GM21447 (cell line): ENCODE measurements around the gene ACOT9.
"Not testable (repeated sequence)": the region's sequence is repeated elsewhere in the genome, so short reads cannot be mapped to it uniquely, and the experiment has no call there.

Experiments
- ATAC-seq: cut with Tn5 transposase; IDR thresholded peaks from one replicate; pipeline ENCODE4 v1.9.1; 2021; ENCODE audit not compliant: unreplicated experiment

The ACOT9 gene

DNA sequence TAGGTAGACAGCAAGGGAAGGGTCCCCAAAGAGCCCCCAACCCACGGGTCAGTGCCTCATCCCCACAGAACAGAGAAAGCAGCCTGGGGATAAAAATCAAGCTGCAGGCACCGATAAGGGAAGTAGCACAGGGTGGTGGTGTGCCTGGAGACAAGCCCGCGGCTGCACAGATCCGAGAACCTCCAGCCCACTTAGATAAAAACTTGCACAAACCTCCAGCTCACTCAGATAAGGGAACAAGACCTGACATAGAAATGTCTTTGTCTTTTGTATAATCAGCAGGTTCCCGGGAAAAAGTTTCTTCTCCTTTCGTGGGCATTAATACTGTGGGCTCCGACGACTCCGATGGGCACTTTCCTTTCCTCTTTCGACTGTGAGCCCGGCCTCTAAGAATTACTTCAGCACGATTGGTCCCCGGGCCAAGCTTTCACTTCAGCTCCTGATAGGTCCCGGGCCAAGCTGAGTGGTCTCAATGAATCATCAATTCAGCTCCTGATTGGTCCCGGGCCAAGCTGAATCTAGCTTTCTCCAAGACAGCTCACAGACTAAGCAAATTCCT is 43.4 kb downstream of the ACOT9 start:
- ATAC-seq, result peak; percentile 83

- ATAC-seq, result no peak
Measured at GRCh38 chrX:23694606-23695005, 48.5 kb downstream of the ACOT9 start.

DNA sequence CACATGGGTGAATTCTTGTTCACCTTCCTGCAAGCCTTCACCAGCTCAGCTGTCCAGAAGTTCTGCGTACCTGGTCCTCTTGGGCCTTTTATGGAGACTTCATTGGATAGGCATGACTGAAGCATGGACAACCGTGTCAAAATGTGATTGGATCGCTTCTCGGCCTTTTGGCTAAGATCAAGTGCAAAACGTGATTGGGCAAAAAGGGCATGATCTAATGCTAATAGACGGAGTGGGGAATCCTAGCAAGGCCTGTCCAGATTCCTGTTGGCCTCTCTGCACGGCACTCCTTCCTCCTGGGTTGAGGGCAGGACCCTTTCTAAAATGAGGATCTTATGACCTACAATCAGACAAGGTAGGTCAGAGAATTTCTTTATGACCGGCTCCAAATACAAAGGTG is 50.9 kb downstream of the ACOT9 start:
- ATAC-seq, result no peak

DNA sequence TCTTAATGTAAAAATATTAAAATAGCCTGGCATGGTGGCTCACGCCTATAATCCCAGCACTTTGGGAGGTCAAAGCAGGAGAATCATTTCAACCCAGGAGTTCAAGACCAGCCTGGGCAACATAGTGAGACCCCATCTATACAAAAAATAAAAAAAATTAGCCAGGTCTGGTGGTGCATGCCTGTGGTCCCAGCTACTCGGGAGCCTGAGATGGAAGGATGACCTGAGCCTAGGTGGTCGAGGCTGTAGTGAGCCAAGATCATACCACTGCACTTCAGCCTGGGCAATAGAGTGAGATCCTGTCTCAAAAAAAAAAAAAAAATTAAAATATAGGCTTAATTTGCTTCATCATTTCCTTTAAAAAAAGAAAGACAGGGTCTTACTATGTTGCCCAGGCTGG is 66.6 kb downstream of the ACOT9 start:
- not testable (repeated sequence) for ATAC-seq

- ATAC-seq, result no peak
Measured at GRCh38 chrX:23673108-23673507, 70.0 kb downstream of the ACOT9 start.

GRCh38 chrX:23670528-23670927 is 72.5 kb downstream of the ACOT9 start:
- no peak for ATAC-seq

GRCh38 chrX:23668335-23668734 is 74.7 kb downstream of the ACOT9 start:
- ATAC-seq, result peak; percentile 50

DNA sequence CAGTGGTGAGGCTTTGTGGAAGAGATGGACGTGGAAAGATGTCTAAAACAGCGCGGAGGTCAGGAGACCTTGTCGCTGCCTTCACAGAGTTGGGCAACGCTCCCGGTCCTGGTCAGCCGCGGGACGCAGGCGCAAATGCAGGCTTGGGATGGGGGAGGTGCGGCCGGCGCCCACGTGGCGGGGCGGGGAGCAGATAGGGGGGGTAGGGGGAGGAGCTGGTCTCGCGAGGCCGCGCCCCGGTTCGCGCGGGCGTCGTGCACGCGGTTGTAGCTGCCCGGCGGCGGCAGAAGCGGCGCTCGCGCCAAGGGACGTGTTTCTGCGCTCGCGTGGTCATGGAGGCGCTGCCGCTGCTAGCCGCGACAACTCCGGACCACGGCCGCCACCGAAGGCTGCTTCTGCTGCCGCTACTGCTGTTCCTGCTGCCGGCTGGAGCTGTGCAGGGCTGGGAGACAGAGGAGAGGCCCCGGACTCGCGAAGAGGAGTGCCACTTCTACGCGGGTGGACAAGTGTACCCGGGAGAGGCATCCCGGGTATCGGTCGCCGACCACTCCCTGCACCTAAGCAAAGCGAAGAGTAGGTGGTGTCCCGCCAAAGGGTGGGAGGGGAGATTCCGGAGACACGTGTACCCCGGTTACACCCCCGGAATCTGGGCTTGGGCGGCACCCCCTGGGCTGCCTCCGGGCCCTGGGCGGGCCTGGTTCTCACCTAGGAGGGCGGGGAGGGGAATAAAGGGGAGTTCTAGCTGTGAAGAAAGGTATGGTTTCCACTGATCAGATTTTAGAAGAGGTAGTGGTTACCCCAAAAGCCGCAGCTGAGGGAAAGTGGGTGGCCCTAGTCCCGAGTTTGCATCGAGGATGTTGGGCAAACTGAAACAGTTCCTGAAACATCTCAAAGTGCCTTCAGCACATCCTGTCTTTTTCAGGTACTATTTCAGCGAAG is 75.6 kb downstream of the ACOT9 start, which contains the start of gene PRDX4:
PRDX4 (plus strand) TSS at position 255 of the 939 bp plus-strand sequence; CDS start at position 333, 78 bp downstream.
- peak; percentile 54 for ATAC-seq

GRCh38 chrX:23666282-23666681 is 76.8 kb downstream of the ACOT9 start:
- ATAC-seq, result no peak

DNA sequence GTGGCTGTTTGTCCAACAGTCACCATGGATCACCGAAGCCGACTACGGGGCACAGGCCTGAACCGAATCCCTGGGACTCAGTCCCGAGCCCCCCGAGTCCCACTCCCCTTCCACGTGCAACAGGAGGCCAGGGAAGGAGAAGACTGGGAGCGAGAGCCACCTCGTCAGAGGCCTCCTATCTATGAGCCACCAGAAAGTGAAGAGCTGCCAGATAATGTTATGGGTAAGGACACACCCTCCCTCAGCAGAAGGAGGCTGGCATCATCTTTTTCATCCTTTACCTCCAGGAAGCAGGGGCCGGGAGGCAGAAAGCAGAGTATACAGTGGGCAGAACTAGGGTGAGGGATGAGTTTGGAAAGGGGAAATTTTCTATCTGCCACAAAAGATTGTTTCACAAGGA is 78.6 kb downstream of the ACOT9 start:
- ATAC-seq, result no peak

DNA sequence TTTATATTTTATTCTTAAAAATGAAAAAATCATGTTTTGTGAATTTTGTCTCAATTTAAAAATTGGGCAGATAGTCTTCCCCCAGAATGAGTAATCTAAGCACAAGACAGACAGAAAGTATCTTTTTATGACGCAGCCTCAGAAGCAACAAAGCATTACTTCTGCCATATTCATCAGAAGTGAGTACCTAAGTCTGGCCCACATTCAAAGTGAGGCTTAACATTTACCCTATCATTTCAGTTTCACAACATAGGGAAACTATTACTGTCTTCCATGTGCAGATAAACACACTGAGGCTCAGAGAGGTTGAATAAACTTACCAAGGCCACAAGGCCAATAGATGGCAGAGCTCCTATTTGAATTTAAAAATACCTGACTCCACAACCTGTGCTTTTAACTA is 80.2 kb downstream of the ACOT9 start:
- peak; percentile 39 for ATAC-seq

- peak; percentile 62 for ATAC-seq
Measured at GRCh38 chrX:23662187-23662586, 80.9 kb downstream of the ACOT9 start.

DNA sequence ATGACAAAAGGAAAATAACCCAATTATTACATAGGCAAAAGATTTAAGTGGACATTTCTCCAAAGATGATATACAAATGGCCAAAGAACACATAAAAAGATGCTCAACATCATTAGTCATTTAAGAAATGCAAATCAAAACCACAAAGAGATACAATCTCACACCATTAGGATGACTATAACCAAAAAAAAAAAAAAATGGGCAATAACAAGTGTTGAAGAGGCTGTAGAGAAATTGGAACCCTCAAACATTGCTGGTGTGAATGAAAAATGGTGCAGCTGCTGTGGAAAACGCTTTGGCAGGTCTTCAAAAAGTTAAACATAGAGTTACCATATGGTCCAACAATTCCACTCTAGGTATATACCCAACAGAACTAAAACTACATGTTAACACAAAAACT is 81.4 kb downstream of the ACOT9 start:
- no peak for ATAC-seq

DNA sequence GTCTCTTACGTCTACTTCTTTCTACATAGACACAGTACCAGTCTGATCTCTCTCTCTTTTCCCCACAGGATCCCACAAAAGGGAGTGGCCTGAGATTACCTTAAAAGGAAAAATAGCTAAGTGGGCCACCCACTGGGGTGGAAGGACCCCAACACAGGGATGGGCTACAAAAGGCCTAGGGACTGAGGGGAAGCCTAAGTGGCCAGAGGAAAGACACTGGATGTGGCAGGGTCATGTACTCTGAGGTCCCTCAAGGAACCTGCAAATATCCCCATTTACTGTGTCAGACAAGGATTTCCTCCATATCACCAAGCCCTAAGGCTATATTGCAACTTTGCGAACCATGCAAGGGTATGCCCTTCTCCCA is 82.3 kb downstream of the ACOT9 start:
- no peak for ATAC-seq

DNA sequence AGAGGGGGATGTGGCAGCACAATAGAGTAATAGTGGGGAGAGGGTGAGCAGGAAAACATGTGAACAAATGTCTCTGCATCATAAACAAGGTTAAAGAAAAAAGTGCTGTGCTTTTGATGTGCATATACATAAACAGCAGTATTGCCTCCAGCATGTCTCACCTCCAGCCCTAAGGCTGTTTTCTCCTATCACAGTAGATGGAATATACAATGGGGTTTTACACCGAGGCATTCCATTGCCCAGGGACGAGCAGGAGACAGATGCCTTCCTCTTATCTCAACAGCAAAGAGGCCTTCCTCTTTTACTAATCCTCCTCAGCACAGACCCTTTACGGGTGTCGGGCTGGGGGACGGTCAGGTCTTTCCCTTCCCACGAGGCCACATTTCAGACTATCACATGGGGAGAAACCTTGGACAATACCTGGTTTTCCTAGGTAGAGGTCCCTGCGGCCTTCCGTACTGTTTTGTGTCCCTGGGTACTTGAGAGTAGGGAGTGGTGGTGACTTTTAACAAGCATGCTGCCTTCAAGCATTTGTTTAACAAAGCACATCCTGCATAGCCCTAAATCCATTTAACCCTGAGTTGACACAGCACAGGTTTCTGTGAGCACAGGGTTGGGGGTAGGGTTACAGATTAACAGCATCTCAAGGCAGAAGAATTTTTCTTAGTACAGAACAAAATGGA is 82.9 kb downstream of the ACOT9 start:
- ATAC-seq, result not testable (repeated sequence)

DNA sequence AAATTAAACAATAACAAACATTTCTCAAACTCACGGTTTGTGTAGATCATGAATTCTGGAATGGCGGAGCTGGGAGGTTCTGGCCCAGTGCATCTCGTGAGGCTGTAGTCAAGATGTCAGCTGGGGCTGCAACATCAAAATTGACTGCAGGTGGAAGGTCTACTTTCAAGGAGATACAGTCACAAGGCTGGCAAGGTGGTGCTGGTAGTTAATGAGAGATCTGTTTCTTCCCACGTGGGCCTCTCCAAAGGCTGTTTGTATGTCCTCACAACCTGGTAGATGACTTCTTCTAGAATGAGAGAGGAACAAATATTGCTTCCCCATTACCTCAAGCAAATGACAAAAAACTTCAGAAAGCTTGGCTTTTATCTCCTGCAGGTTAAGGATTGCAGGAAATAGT is 83.7 kb downstream of the ACOT9 start:
- no peak for ATAC-seq

DNA sequence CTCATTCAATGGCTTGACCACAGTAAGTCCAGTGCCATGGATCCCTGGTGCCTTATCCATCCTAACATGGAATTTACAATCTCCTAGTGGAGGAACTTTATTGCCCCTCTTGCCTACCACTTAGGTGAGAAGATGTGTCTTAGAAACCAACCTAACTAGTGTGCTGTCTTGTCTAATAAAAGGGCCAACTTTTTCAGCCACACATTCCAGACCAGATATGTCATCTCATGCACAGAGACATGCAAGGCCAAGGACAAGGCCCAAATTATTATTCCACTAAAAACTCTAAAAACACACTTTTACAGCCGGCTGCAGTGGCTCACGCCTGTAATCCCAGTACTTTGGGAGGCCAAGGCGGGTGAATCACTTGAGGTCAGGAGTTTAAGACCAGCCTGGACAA is 86.4 kb downstream of the ACOT9 start:
- ATAC-seq, result no peak

DNA sequence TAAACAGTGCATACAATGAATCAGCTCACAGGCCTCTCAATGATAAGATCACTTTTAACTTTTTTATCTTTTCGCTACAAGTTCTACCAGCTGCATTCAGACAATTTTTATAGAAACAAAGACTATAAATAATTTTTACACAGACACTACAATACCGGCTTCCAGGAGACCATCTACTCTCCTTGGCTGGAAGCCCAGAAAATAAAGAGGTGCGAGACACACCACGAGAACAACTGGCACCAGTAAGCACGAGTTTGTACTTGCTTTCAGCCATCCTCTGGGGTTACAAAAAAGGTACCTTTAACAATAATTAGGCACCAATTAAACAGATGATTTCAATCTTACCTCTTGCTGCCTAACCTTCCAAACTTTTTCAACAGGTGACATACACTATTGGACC is 87.0 kb downstream of the ACOT9 start:
- no peak for ATAC-seq
